Measurements from ENCODE around the gene OSBPL3. TPM values are rescaled to one million over a fixed set of nuclear protein-coding genes. Genes with fewer than 3 reads are reported as not detected.

The OSBPL3 gene
- total and polyA plus RNA-seq, 10 donors, result 10.3 to 33.9 (median 26.8) TPM

GRCh38 chr7:24926623-24927524 lies 53.1 kb downstream of the OSBPL3 start:
- TF ChIP-seq POLR2A (IDR thresholded peaks at IDR 0.05) (no peak), POLR2AphosphoS5 (IDR thresholded peaks at IDR 0.05) (no peak)
- TF ChIP-seq, protein P1, sequence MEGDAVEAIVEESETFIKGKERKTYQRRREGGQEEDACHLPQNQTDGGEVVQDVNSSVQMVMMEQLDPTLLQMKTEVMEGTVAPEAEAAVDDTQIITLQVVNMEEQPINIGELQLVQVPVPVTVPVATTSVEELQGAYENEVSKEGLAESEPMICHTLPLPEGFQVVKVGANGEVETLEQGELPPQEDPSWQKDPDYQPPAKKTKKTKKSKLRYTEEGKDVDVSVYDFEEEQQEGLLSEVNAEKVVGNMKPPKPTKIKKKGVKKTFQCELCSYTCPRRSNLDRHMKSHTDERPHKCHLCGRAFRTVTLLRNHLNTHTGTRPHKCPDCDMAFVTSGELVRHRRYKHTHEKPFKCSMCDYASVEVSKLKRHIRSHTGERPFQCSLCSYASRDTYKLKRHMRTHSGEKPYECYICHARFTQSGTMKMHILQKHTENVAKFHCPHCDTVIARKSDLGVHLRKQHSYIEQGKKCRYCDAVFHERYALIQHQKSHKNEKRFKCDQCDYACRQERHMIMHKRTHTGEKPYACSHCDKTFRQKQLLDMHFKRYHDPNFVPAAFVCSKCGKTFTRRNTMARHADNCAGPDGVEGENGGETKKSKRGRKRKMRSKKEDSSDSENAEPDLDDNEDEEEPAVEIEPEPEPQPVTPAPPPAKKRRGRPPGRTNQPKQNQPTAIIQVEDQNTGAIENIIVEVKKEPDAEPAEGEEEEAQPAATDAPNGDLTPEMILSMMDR (IDR thresholded peaks at IDR 0.05 in 8 of 11, conservative IDR thresholded peaks at IDR 0.05 in 3 of 11), result no peak
- Histone ChIP-seq H3K27me3 (replicated peaks in 1 of 7) (no peaks in the 10 kb centered on the region), H3K27ac (no peak overlapping the region), H3K4me1 (peaks cover 0 to 14% (median 9%) of the 10 kb centered on the region in 6 donors), H3K36me3 (peaks cover 0 to 5% (median 0%) of the 10 kb centered on the region in 6 donors), H3K4me3 (no peak overlapping the region), H3K9me3 (no peaks in the 10 kb centered on the region)
- DNase-seq, result no peak
- intact Hi-C loops (cut with DNase I; ENCODE audit: low total_unique reads), result no loop called here
- 75 to 84% (median 79%) methylated on average over 5 of the region's 5 CpGs for WGBS, 5 donors

DNA sequence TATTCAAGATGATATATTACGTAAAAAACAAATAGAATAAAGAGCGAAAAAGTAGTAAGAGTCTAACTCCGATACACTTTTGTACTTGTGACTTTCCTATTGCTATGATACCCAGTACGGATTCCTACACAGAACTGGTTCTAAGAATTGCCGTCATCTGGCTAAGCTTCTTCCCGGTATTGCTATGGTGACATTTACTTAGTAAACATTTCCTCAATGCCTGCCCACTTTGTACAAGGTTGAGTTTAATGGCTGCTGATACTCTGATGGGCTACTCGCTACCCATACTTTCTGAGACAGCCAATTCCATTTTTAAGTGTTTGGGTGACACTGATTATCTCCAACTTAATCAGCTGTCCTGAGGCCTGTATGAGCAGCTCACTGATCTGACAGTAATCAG lies 55.6 kb downstream of the OSBPL3 start:
- Histone ChIP-seq H3K36me3 (no peaks in the 10 kb centered on the region), H3K4me1 (peaks cover 0 to 25% (median 22%) of the 10 kb centered on the region in 6 donors), H3K27me3 (replicated peaks in 1 of 7) (no peaks in the 10 kb centered on the region), H3K9me3 (no peaks in the 10 kb centered on the region), H3K4me3 (no peak overlapping the region), H3K27ac (no peak overlapping the region)
- WGBS, 5 donors, result 89 to 98% (median 95%) methylated on average over 7 of the region's 7 CpGs
- TF ChIP-seq POLR2AphosphoS5 (IDR thresholded peaks at IDR 0.05), result no peak
- TF ChIP-seq, protein P1 (IDR thresholded peaks at IDR 0.05 in 8 of 11, conservative IDR thresholded peaks at IDR 0.05 in 3 of 11), result no peak
- no peak for TF ChIP-seq POLR2A (IDR thresholded peaks at IDR 0.05)
- intact Hi-C loops (cut with DNase I; ENCODE audit: low total_unique reads), result no loop called here
- DNase-seq, result no peak

DNA sequence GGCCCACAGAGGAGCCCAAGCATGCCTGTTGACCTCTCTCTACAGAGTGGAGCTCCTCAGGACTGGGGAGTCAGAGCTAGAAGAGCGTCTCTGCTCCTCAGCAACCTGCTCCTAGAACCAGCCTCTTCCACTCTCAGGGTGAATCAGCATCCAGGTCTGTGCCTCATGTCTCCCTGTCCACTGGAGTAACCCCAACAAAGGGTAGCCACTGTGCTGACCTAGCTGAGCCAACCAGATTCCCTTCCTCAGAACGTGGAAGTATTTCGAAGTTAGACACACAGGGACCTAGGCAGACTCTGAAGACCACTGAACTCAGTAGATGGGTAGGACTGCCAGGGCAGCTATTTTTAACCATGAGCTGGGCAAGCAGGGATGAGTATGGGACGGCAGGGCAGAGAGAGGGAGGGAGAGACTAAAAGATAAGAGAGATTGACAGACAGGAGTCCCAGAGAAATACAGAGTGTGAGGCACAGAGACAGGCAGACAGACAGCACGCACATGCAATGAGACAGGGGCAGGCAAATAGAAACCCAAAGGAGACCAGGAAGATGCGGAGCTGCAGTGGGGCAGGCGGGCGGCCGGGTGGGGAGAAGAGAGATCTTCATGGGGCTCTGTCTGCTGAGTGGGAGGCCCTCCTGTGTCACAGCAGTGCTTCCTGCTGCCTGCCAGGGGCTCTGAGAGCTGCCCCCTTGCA lies 56.7 kb downstream of the OSBPL3 start:
- no peaks in the 10 kb centered on the region for H3K36me3 ChIP-seq
- TF ChIP-seq POLR2AphosphoS5 (IDR thresholded peaks at IDR 0.05), result no peak
- TF ChIP-seq POLR2A (IDR thresholded peaks at IDR 0.05), result no peak
- TF ChIP-seq, protein P1 (IDR thresholded peaks at IDR 0.05 in 8 of 11, conservative IDR thresholded peaks at IDR 0.05 in 3 of 11), result no peak
- no peak overlapping the region for H3K4me3 ChIP-seq
- WGBS, 5 donors, result 85 to 98% (median 91%) methylated on average over 9 of the region's 9 CpGs
- peaks cover 0 to 25% (median 22%) of the 10 kb centered on the region in 6 donors for H3K4me1 ChIP-seq
- H3K27ac ChIP-seq, result no peak overlapping the region
- DNase-seq, result no peak
- intact Hi-C loops (cut with DNase I; ENCODE audit: low total_unique reads), result no loop called here
- H3K9me3 ChIP-seq, result no peaks in the 10 kb centered on the region
- H3K27me3 ChIP-seq (replicated peaks in 1 of 7), result no peaks in the 10 kb centered on the region
